ENCODE results near the gene ALG10B.
A peak's percentile ranks its signal among the peaks of the same experiment; 100 is the strongest.

DNA sequence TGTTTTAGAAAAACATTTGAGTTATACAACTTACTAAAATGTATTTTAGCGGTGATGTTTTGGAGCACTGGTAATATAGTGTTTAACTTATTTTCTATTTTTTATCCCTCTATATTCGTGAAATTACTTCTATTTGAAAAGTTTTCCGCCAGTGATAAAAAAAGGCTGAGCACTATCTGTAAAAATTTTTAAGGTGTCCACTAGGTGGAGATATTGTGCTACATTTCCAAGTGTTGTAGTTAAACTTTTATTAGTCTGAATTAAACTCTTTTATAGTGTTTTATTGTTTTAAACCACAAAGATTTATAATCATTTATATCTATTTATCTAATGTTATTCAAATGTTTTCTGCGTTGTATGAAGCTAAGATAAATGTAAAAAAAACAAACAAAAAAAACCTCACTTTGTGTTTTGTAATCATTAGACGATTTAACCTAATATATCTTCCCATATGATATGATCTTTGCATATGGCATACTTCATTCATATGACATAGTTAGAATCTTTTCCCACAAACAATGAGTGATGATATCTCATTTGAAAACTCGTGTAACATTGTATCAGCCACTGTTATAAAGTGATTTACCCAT, 11.8 kb downstream of the ALG10B start:
- TF ChIP-seq, protein P1, sequence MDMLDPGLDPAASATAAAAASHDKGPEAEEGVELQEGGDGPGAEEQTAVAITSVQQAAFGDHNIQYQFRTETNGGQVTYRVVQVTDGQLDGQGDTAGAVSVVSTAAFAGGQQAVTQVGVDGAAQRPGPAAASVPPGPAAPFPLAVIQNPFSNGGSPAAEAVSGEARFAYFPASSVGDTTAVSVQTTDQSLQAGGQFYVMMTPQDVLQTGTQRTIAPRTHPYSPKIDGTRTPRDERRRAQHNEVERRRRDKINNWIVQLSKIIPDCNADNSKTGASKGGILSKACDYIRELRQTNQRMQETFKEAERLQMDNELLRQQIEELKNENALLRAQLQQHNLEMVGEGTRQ (IDR thresholded peaks at IDR 0.05; ENCODE audit: low read depth, low read length) = no peak
- no peak for TF ChIP-seq FOS (IDR thresholded peaks at IDR 0.05; ENCODE audit: low read depth, low read length)
- TF ChIP-seq CTCF (conservative IDR thresholded peaks at IDR 0.05; ENCODE audit: low read depth, low read length) = peak; percentile 61
- TF ChIP-seq POLR2A (IDR thresholded peaks at IDR 0.05; ENCODE audit: low read depth, low read length) = no peak
- TF ChIP-seq MAZ (IDR thresholded peaks at IDR 0.05; ENCODE audit: borderline replicate concordance, low read depth, low read length) = no peak
- TF ChIP-seq CEBPB (IDR thresholded peaks at IDR 0.05; ENCODE audit: low read depth, low read length) = no peak
- no peak for TF ChIP-seq CHD1 (IDR thresholded peaks at IDR 0.05; ENCODE audit: low read depth, low read length)
- TF ChIP-seq NFE2L2 (IDR thresholded peaks at IDR 0.05; ENCODE audit: low read depth, low read length) = no peak
- no peak for TF ChIP-seq RFX5 (IDR thresholded peaks at IDR 0.05; ENCODE audit: low read depth, low read length)
- peak; percentile 55 for TF ChIP-seq RAD21 (IDR thresholded peaks at IDR 0.05; ENCODE audit: low read length)
- TF ChIP-seq MAFK (IDR thresholded peaks at IDR 0.05; ENCODE audit: low read depth, low read length) = no peak
- no peak for TF ChIP-seq MXI1 (IDR thresholded peaks at IDR 0.05; ENCODE audit: borderline replicate concordance, low read depth, low read length)
